Measurements from ENCODE around the gene SRP19. TPM values are rescaled to one million over a fixed set of nuclear protein-coding genes. Genes with fewer than 3 reads are reported as not detected.

SRP19 gene
- total RNA-seq, 1 experiment from 2014 or later: 99.6 TPM

- Mint-ChIP-seq H3K27ac (ENCODE audit: low read depth, unreplicated experiment) (no peak overlapping the region), H3K27me3 (ENCODE audit: insufficient read depth, unreplicated experiment) (no peaks in the 10 kb centered on the region), H3K4me3 (ENCODE audit: unreplicated experiment) (no peak overlapping the region), H3K36me3 (ENCODE audit: insufficient read depth, unreplicated experiment) (peaks cover 57% of the 10 kb centered on the region), H3K4me1 (ENCODE audit: insufficient read depth, unreplicated experiment) (peaks cover 11% of the 10 kb centered on the region), H3K9me3 (ENCODE audit: unreplicated experiment) (no peaks in the 10 kb centered on the region)
- intact Hi-C loops (cut with micrococcal nuclease): no loop called here
- BruUV-seq (replicated peaks): no TSS peak
- CTCF ChIA-PET: interaction anchor here (0.6 to 1.6 kb wide), 4 partner anchors 8 to 152 kb away, joined by 3 to 6 read pairs (median 3); no protein-coding TSS in a partner anchor
- TF ChIP-seq CTCF (IDR thresholded peaks at IDR 0.05; ENCODE audit: unreplicated experiment): no peak
- POLR2A ChIA-PET: interaction anchor here (0.6 to 1.6 kb wide), 3 partner anchors 12 to 963 kb away, joined by 4 to 7 read pairs (median 6); no protein-coding TSS in a partner anchor
- DNase-seq (ENCODE audit: unreplicated experiment): no peak
Measured at GRCh38 chr5:112908854-112909253, 47.8 kb downstream of the SRP19 start.

DNA sequence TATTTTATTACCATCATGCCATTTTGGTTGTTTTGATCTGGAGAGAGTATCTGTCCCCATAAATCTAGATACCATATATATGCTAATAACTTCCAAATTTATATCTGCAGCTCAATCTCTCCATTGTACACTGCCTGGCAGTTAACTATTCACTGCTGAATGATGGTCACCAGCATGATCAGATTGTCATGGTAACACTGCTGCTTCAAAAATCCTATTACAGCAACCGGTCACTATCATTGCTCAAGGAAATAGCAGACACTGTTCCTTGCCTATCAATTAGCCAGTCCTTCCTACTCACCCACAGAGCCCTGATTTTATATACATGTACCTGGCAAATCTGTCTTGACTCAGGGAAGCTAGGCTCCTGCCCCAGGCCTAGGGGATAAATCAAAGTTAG lies 49.4 kb downstream of the SRP19 start:
- no peak for TF ChIP-seq CTCF (IDR thresholded peaks at IDR 0.05; ENCODE audit: unreplicated experiment)
- DNase-seq (ENCODE audit: unreplicated experiment): no peak
- ChIA-PET CTCF (no interaction called here), POLR2A (interaction anchor here (0.7 to 1.6 kb wide), 3 partner anchors 8 to 10 kb away, joined by 3 to 11 read pairs (median 7); no protein-coding TSS in a partner anchor)
- peaks cover 13% of the 10 kb centered on the region for H3K4me1 Mint-ChIP-seq (ENCODE audit: insufficient read depth, unreplicated experiment)
- BruUV-seq (replicated peaks): no TSS peak
- no peak overlapping the region for H3K4me3 Mint-ChIP-seq (ENCODE audit: unreplicated experiment)
- intact Hi-C loops (cut with micrococcal nuclease): no loop called here
- no peaks in the 10 kb centered on the region for H3K9me3 Mint-ChIP-seq (ENCODE audit: unreplicated experiment)
- no peaks in the 10 kb centered on the region for H3K27me3 Mint-ChIP-seq (ENCODE audit: insufficient read depth, unreplicated experiment)
- H3K27ac Mint-ChIP-seq (ENCODE audit: low read depth, unreplicated experiment): no peak overlapping the region
- H3K36me3 Mint-ChIP-seq (ENCODE audit: insufficient read depth, unreplicated experiment): peaks cover 64% of the 10 kb centered on the region

DNA sequence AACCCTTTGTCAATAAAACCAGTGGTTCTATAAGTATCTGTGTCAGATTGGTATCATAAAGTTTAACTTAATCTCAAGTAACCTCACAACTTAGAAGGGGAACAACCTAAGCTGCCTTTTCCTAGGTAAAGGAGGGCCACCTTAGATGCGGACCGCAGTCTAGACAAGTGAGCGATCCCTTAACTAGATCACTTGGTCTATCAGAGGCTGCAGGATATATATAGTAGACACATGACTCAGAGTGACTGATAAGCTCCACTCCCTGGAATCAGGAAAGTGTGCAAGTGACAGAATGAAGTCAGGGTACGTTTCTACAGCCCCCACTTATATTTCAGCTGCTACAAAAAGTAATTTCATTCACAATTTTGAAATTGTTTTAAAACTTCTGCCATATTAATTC lies 53.5 kb downstream of the SRP19 start:
- no peaks in the 10 kb centered on the region for H3K9me3 Mint-ChIP-seq (ENCODE audit: unreplicated experiment)
- peaks cover 32% of the 10 kb centered on the region for H3K4me1 Mint-ChIP-seq (ENCODE audit: insufficient read depth, unreplicated experiment)
- no TSS peak for BruUV-seq (replicated peaks)
- CTCF ChIA-PET: interaction anchor here (0.9 to 1.5 kb wide), 4 partner anchors 9 to 82 kb away, joined by 3 to 5 read pairs (median 4); no protein-coding TSS in a partner anchor
- no peak for TF ChIP-seq CTCF (IDR thresholded peaks at IDR 0.05; ENCODE audit: unreplicated experiment)
- H3K27ac Mint-ChIP-seq (ENCODE audit: low read depth, unreplicated experiment): no peak overlapping the region
- no peak overlapping the region for H3K4me3 Mint-ChIP-seq (ENCODE audit: unreplicated experiment)
- H3K36me3 Mint-ChIP-seq (ENCODE audit: insufficient read depth, unreplicated experiment): peaks cover 76% of the 10 kb centered on the region
- H3K27me3 Mint-ChIP-seq (ENCODE audit: insufficient read depth, unreplicated experiment): no peaks in the 10 kb centered on the region
- intact Hi-C loops (cut with micrococcal nuclease): no loop called here
- POLR2A ChIA-PET: interaction anchor here (0.8 to 1.1 kb wide), 3 partner anchors 10 to 43 kb away, joined by 3 to 7 read pairs (median 3); no protein-coding TSS in a partner anchor
- DNase-seq (ENCODE audit: unreplicated experiment): no peak

GRCh38 chr5:112915831-112916230 lies 54.7 kb downstream of the SRP19 start:
- Mint-ChIP-seq H3K27me3 (ENCODE audit: insufficient read depth, unreplicated experiment) (no peaks in the 10 kb centered on the region), H3K4me1 (ENCODE audit: insufficient read depth, unreplicated experiment) (peaks cover 32% of the 10 kb centered on the region), H3K27ac (ENCODE audit: low read depth, unreplicated experiment) (peak overlapping the region; percentile 29), H3K36me3 (ENCODE audit: insufficient read depth, unreplicated experiment) (peaks cover 71% of the 10 kb centered on the region), H3K9me3 (ENCODE audit: unreplicated experiment) (no peaks in the 10 kb centered on the region), H3K4me3 (ENCODE audit: unreplicated experiment) (no peak overlapping the region)
- no peak for TF ChIP-seq CTCF (IDR thresholded peaks at IDR 0.05; ENCODE audit: unreplicated experiment)
- BruUV-seq (replicated peaks): no TSS peak
- POLR2A ChIA-PET: interaction anchor here (0.7 to 0.9 kb wide), 2 partner anchors 48 to 316 kb away, joined by 3 read pairs; no protein-coding TSS in a partner anchor
- CTCF ChIA-PET: interaction anchor here (0.6 to 1.7 kb wide), 4 partner anchors 11 to 53 kb away, joined by 3 to 8 read pairs (median 4); no protein-coding TSS in a partner anchor
- intact Hi-C loops (cut with micrococcal nuclease): no loop called here
- no peak for DNase-seq (ENCODE audit: unreplicated experiment)
